ENCODE results near the gene ALCAM.

DNA sequence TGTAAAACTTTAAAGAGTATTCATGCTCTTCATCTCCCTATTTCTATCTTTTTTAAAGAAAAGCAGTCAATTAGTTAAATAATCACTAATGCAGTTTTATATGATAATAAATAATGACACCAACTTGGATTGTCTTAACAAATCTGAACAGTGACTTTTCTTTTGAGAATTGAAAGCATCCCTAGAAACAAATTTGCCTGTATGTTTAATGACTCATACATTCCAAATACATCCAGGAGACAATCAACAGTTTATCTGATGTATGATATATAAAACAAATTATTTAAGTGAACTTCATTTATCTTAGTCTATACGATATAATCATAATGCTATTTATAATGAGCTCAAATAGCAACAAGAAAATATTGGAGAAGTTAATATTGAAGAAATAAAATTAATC lies 78.0 kb downstream of the ALCAM start:
- TF ChIP-seq, protein P1, sequence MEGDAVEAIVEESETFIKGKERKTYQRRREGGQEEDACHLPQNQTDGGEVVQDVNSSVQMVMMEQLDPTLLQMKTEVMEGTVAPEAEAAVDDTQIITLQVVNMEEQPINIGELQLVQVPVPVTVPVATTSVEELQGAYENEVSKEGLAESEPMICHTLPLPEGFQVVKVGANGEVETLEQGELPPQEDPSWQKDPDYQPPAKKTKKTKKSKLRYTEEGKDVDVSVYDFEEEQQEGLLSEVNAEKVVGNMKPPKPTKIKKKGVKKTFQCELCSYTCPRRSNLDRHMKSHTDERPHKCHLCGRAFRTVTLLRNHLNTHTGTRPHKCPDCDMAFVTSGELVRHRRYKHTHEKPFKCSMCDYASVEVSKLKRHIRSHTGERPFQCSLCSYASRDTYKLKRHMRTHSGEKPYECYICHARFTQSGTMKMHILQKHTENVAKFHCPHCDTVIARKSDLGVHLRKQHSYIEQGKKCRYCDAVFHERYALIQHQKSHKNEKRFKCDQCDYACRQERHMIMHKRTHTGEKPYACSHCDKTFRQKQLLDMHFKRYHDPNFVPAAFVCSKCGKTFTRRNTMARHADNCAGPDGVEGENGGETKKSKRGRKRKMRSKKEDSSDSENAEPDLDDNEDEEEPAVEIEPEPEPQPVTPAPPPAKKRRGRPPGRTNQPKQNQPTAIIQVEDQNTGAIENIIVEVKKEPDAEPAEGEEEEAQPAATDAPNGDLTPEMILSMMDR (IDR thresholded peaks at IDR 0.05): no peak
- TF ChIP-seq EZH2 (IDR thresholded peaks at IDR 0.05; ENCODE audit: borderline replicate concordance, insufficient read depth, low read depth, low read length, poor library complexity, severe bottlenecking): no peak

Data from B cell (primary cell).